IMR-90 (cell line): ENCODE measurements around the gene STARD13. TPM values are rescaled to one million over a fixed set of nuclear protein-coding genes. Genes with fewer than 3 reads are reported as not detected.

Experiments used
- ATAC-seq: fragments of 200-7000 bp; cut with Tn5 transposase; 2 replicates; pipeline ENCODE4 v1.9.1; 2020; ENCODE audit warnings: low read depth, mild to moderate bottlenecking, moderate library complexity
- BruUV-seq: library from RNA; stranded (reverse); fragments of 400-500 nt; replicated peaks from 2 replicates; lab custom pipeline; 2021; lab: Mats Ljungman, UMichigan
- CTCF ChIA-PET: fragments of 300-600 bp; formaldehyde crosslinking; extraction: SDS; loops from one replicate; lab custom pipeline; 2021; ENCODE audit warnings: antibody characterized with exemption; lab: Yijun Ruan, JAX
- POLR2A ChIA-PET: fragments of 300-600 bp; sonication (Branson Sonifier 250); formaldehyde crosslinking; loops from one replicate; lab custom pipeline; 2022; ENCODE audit warnings: antibody characterized with exemption; ENCODE audit not compliant: unreplicated experiment; lab: Charles Lee
- DNase-seq: peaks from one replicate; pipeline ENCODE4 v3.0.0; 2013
- H2AFZ ChIP-seq: replicated peaks from 2 replicates; pipeline ENCODE3; 2013; ENCODE audit warnings: low read length, mild to moderate bottlenecking; ENCODE audit not compliant: poor library complexity
- H2AK5ac ChIP-seq: 2 replicates; pipeline ENCODE4 v1.6.1; 2013; ENCODE audit warnings: low read depth, low read length, inconsistent platforms
- H2AK9ac ChIP-seq: replicated peaks from 2 replicates; pipeline ENCODE3; 2013; ENCODE audit warnings: mild to moderate bottlenecking, low read depth, low read length, moderate library complexity; ENCODE audit not compliant: poor library complexity
- H2BK120ac ChIP-seq: 2 replicates; pipeline ENCODE4 v1.6.1; 2013; ENCODE audit warnings: low read depth, low read length, inconsistent platforms
- H2BK15ac ChIP-seq: 3 replicates; pipeline ENCODE4 v1.6.1; 2013; ENCODE audit warnings: low read depth, low read length, inconsistent platforms
- H2BK20ac ChIP-seq: 2 replicates; pipeline ENCODE4 v1.6.1; 2013; ENCODE audit warnings: low read depth, mild to moderate bottlenecking, inconsistent platforms, low read length, moderate library complexity
- H2BK5ac ChIP-seq: 2 replicates; pipeline ENCODE4 v1.6.1; 2013; ENCODE audit warnings: mild to moderate bottlenecking, low read depth, low read length, inconsistent platforms; ENCODE audit not compliant: poor library complexity, severe bottlenecking
- H3K14ac ChIP-seq: replicated peaks from 2 replicates; pipeline ENCODE4 v1.6.1; 2013; ENCODE audit warnings: low read depth, low read length, inconsistent platforms
- H3K18ac ChIP-seq: 2 replicates; pipeline ENCODE4 v1.6.1; 2013; ENCODE audit warnings: low read depth, low read length, control low read depth
- H3K23ac ChIP-seq: 2 replicates; pipeline ENCODE4 v1.6.1; 2013; ENCODE audit warnings: low read depth, low read length, inconsistent platforms
- H3K27ac ChIP-seq: 2 replicates; pipeline ENCODE4 v1.5.1; 2013; ENCODE audit warnings: mild to moderate bottlenecking, control low read depth, low read length; ENCODE audit not compliant: insufficient read depth
- H3K27me3 ChIP-seq: 2 replicates; pipeline ENCODE4 v1.6.1; 2013; ENCODE audit warnings: low read length; ENCODE audit not compliant: control insufficient read depth, insufficient read depth
- H3K36me3 ChIP-seq: 2 replicates; pipeline ENCODE4 v1.6.1; 2013; ENCODE audit warnings: low read length, mixed read lengths; ENCODE audit not compliant: control insufficient read depth, insufficient read depth
- H3K4ac ChIP-seq: 2 replicates; pipeline ENCODE4 v1.6.1; 2013; ENCODE audit warnings: low read depth, low read length, inconsistent platforms
- H3K4me1 ChIP-seq: 2 replicates; pipeline ENCODE4 v1.6.1; 2013; ENCODE audit warnings: low read length, mixed read lengths; ENCODE audit not compliant: control insufficient read depth, insufficient read depth
- H3K4me2 ChIP-seq: 2 replicates; pipeline ENCODE4 v1.6.1; 2013; ENCODE audit warnings: low read depth, mild to moderate bottlenecking, control low read depth, low read length, moderate library complexity
- H3K4me3 ChIP-seq: 2 replicates; pipeline ENCODE4 v1.5.1; 2013; ENCODE audit warnings: low read depth, mild to moderate bottlenecking, control low read depth, low read length, moderate library complexity; ENCODE audit not compliant: insufficient read depth
- H3K56ac ChIP-seq: 2 replicates; pipeline ENCODE4 v1.6.1; 2013; ENCODE audit warnings: low read length, inconsistent platforms; ENCODE audit not compliant: insufficient read depth; ENCODE audit errors: extremely low read depth
- H3K79me1 ChIP-seq, 2 experiments: 2 replicates each; pipeline ENCODE4 v1.6.1; 2013; ENCODE audit warnings: low read length in 2 of 2, inconsistent platforms in 1 of 2, low read depth in 1 of 2
- H3K9ac ChIP-seq: 2 replicates; pipeline ENCODE4 v1.6.1; 2013; ENCODE audit warnings: low read depth, low read length, control low read depth
- H3K9me1 ChIP-seq: 2 replicates; pipeline ENCODE4 v1.6.1; 2013; ENCODE audit warnings: low read length, inconsistent platforms; ENCODE audit not compliant: insufficient read depth
- H3K9me3 ChIP-seq: 2 replicates; pipeline ENCODE4 v1.6.1; 2013; ENCODE audit warnings: low read length; ENCODE audit not compliant: control insufficient read depth, insufficient read depth
- H4K20me1 ChIP-seq: 2 replicates; pipeline ENCODE4 v1.6.1; 2013; ENCODE audit warnings: low read length, inconsistent platforms; ENCODE audit not compliant: insufficient read depth
- H4K5ac ChIP-seq: 2 replicates; pipeline ENCODE4 v1.6.1; 2013; ENCODE audit warnings: mild to moderate bottlenecking, low read depth, low read length, control low read depth
- H4K8ac ChIP-seq, 2 experiments: 2 replicates each; pipeline ENCODE4 v1.6.1; 2013; ENCODE audit warnings: low read depth in 2 of 2, low read length in 2 of 2, control low read depth in 1 of 2, inconsistent platforms in 1 of 2
- H4K91ac ChIP-seq: 2 replicates; pipeline ENCODE4 v1.6.1; 2013; ENCODE audit warnings: low read depth, low read length, inconsistent platforms; ENCODE audit not compliant: insufficient read depth
- CEBPB ChIP-seq: IDR thresholded peaks from 2 replicates; pipeline ENCODE4 v1.6.1; 2012; ENCODE audit warnings: low read depth, low read length, improper control_type of control experiment
- FOS ChIP-seq: fragments of 150-350 bp; IDR thresholded peaks from 2 replicates; pipeline ENCODE4 v1.6.1; 2016; ENCODE audit warnings: low read depth, low read length
- WGBS, 2 experiments: methylation state at CpG; one replicate each; pipeline versions ENCODE4 v1.1.5 to v1.1.7; 2013; ENCODE audit warnings: missing lambda C conversion rate in 2 of 2; ENCODE audit not compliant: insufficient read length in 1 of 2; ENCODE audit errors: extremely low coverage in 2 of 2; 5-methylcytosine and 5-hydroxymethylcytosine counted together
- dilution Hi-C: fragments of 300-500 bp; cut with HindIII; formaldehyde crosslinking; loops from one replicate; pipeline ENCODE4 v1.14.3; 2018; ENCODE audit warnings: low sequenced_read_pairs; ENCODE audit not compliant: unreplicated experiment
- in situ Hi-C: fragments of 300-500 bp; cut with MboI; formaldehyde crosslinking; loops from 3 replicates; pipeline ENCODE4 v1.14.3; 2019; ENCODE audit warnings: low sequenced_read_pairs, inconsistent platforms, mixed read lengths
- intact Hi-C: fragments of 100-400 bp; cut with micrococcal nuclease; formaldehyde crosslinking; loops from 2 replicates; pipeline ENCODE4 v1.10.0; 2022
- polyA plus RNA-seq, 3 experiments: library from polyadenylated mRNA; depleted of rRNA; stranded (reverse); fragments of >200 nt; gene quantifications; 2 replicates each; pipeline ENCODE4 v1.2.3, GENCODE V29; 2012; ENCODE audit warnings: low replicate concordance in 1 of 3
- total RNA-seq: library from RNA; depleted of rRNA; stranded (reverse); fragments of >200 nt; gene quantifications from 2 replicates; pipeline ENCODE4 v1.2.3, GENCODE V29; 2012
- TF ChIP-seq, protein P1 (sequence below): fragments of 150-350 bp; IDR thresholded peaks from 2 replicates; pipeline ENCODE4 v1.6.1; 2017; ENCODE audit warnings: mild to moderate bottlenecking, antibody characterized with exemption, low read length, low read depth

Gene STARD13
- total and polyA plus RNA-seq, 2 of the 4 experiments (the other 2 are of a cell fraction): 23.6 to 46.6 TPM

DNA sequence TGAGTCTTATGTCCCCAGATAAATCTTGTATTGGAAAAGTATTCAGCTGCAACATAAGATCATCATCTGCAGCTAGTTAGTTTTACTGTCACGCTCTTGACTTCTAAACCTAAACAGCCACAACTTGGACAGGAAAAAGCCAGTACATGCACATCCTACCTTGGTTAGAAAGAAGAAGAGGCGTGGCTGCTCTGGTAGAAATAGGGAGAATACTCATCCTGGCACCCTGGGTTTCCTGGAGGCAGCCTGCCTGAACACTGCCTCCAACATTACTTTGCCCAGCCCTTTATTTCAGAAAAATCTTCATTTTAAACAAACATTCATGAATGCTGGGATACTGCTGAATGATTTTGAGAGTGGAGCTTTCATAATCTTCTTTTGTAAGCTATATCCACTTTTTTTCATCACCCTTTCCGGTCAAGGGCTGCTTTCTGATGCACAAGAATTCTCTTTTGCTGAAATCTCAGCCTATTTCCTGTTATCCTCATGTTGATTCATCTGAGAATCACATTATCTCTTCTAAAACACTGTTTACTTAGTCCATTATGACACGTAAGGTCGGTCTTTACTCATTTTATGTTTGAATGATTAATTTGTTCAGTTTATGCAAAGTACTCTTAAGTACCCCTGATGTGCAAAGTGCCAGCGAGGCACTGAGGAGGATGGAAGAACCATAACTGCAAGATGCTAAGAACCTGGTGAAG lies 55.2 kb downstream of the STARD13 start:
- ATAC-seq (peak; percentile 52), DNase-seq (peak; percentile 87)
- peak overlapping the region; percentile 69 for H3K4me2 ChIP-seq
- peaks cover 34% of the 10 kb centered on the region for H3K4me1 ChIP-seq
- H3K27me3 ChIP-seq: no peaks in the 10 kb centered on the region
- peaks cover 50 to 80% of the 10 kb centered on the region in 2 experiments for H3K79me1 ChIP-seq
- intact Hi-C loops: no loop called here
- peaks cover 36% of the 10 kb centered on the region for H3K9me1 ChIP-seq
- H3K56ac ChIP-seq: peak overlapping the region; percentile 80
- no peak overlapping the region for H2AFZ ChIP-seq
- H3K36me3 ChIP-seq: peaks cover 14% of the 10 kb centered on the region
- peaks cover 2% of the 10 kb centered on the region; the same call in 1 of the 2 replicates for H4K20me1 ChIP-seq
- no peaks in the 10 kb centered on the region for H3K9me3 ChIP-seq
- peak overlapping the region; percentile 92 to 93 for H4K8ac ChIP-seq
- in situ Hi-C loops: no loop called here
- 0 out of 2 replicates have a peak, but pooled peaks have one; percentile 21 for TF ChIP-seq FOS
- TF ChIP-seq CEBPB: peak; percentile 42; the same call in 1 of the 2 replicates
- TF ChIP-seq, protein P1, sequence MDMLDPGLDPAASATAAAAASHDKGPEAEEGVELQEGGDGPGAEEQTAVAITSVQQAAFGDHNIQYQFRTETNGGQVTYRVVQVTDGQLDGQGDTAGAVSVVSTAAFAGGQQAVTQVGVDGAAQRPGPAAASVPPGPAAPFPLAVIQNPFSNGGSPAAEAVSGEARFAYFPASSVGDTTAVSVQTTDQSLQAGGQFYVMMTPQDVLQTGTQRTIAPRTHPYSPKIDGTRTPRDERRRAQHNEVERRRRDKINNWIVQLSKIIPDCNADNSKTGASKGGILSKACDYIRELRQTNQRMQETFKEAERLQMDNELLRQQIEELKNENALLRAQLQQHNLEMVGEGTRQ: no peak
- peak overlapping the region; percentile 98 for H2AK5ac ChIP-seq
- H4K91ac ChIP-seq: peak overlapping the region; percentile 97
- H2BK120ac ChIP-seq: peak overlapping the region; percentile 93
- peak overlapping the region; percentile 96 for H4K5ac ChIP-seq
- peak overlapping the region; percentile 93 for H3K23ac ChIP-seq
- peak overlapping the region; percentile 93 for H2BK15ac ChIP-seq
- ChIA-PET POLR2A (interaction anchor here (1.4 kb wide), 1 partner anchor 55 kb away, joined by 4 read pairs; the partner anchor contains the start of gene STARD13), CTCF (interaction anchor here (0.7 kb wide), 1 partner anchor 312 kb away, joined by 3 read pairs; no protein-coding TSS in a partner anchor)
- H3K18ac ChIP-seq: peak overlapping the region; percentile 92
- H3K9ac ChIP-seq: peak overlapping the region; percentile 64
- H2AK9ac ChIP-seq: peak overlapping the region; percentile 68
- H3K27ac ChIP-seq: peak overlapping the region; percentile 97
- H2BK5ac ChIP-seq: peak overlapping the region; percentile 98
- dilution Hi-C loops: no loop called here
- no CpG with 5 or more reads among the region's 6 CpGs for WGBS, 2 experiments
- peak overlapping the region; percentile 89 for H2BK20ac ChIP-seq
- no TSS peak for BruUV-seq
- H3K14ac ChIP-seq: peak overlapping the region; percentile 96
- H3K4me3 ChIP-seq: no peak overlapping the region
- peak overlapping the region; percentile 96 for H3K4ac ChIP-seq
